IPS-20b (cell line): ENCODE data around the gene CDC42EP3.

Experiments
- H3K27ac ChIP-seq: one replicate; pipeline ENCODE4 v1.5.1; 2013; ENCODE audit warnings: low read length
- H3K27me3 ChIP-seq: 2 replicates; pipeline ENCODE4 v1.6.1; 2013; ENCODE audit warnings: mild to moderate bottlenecking, low read length, inconsistent platforms; ENCODE audit not compliant: insufficient read depth
- H3K36me3 ChIP-seq: 2 replicates; pipeline ENCODE4 v1.6.1; 2013; ENCODE audit warnings: low read depth, mild to moderate bottlenecking, inconsistent platforms, low read length, moderate library complexity; ENCODE audit not compliant: insufficient read depth
- H3K4me1 ChIP-seq: 2 replicates; pipeline ENCODE4 v1.6.1; 2013; ENCODE audit warnings: mild to moderate bottlenecking, control low read depth, inconsistent platforms, low read length, moderate library complexity; ENCODE audit not compliant: insufficient read depth
- H3K4me3 ChIP-seq: 2 replicates; pipeline ENCODE4 v1.5.1; 2013; ENCODE audit warnings: mild to moderate bottlenecking, low read length, inconsistent platforms
- H3K9ac ChIP-seq: 2 replicates; pipeline ENCODE4 v1.6.1; 2013; ENCODE audit warnings: low read depth, mild to moderate bottlenecking, inconsistent platforms, low read length, moderate library complexity
- H3K9me3 ChIP-seq: 2 replicates; pipeline ENCODE4 v1.6.1; 2013; ENCODE audit warnings: mild to moderate bottlenecking, low read depth, low read length, inconsistent platforms; ENCODE audit not compliant: insufficient read depth

The CDC42EP3 gene

DNA sequence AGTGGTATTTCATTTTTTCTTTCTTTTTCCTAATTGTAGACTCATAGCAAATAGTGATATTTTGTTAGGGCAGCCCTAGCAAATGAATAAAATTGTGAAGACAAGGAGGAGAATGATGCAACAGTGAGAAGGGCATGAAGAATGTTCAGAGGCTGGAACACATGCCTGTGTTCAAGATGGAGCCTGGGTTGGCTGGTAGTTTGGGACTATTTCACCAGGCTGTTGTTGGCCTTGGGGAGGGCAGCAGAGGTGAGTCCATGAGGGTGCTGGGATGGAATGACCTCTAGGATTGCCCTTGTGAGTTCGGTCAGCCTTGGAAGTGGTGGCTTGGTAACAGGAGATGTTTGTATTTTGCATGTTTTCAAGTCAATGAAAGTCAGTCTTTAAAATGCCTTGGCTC, 10.1 kb upstream of the CDC42EP3 start:
- H3K4me1 ChIP-seq = peaks cover 8% of the 10 kb centered on the region; the same call in 1 of the 2 replicates
- H3K9me3 ChIP-seq = no peaks in the 10 kb centered on the region
- H3K27ac ChIP-seq = no peak overlapping the region
- H3K36me3 ChIP-seq = no peaks in the 10 kb centered on the region
- H3K27me3 ChIP-seq = no peaks in the 10 kb centered on the region
- no peak overlapping the region for H3K4me3 ChIP-seq
- no peak overlapping the region for H3K9ac ChIP-seq

- Histone ChIP-seq H3K36me3 (no peaks in the 10 kb centered on the region), H3K9me3 (no peaks in the 10 kb centered on the region), H3K4me3 (no peak overlapping the region), H3K4me1 (peaks cover 32% of the 10 kb centered on the region), H3K27ac (no peak overlapping the region), H3K9ac (no peak overlapping the region), H3K27me3 (no peaks in the 10 kb centered on the region)
These were observed 7.7 kb upstream of the CDC42EP3 start for GRCh38 chr2:37679072-37679695.

DNA sequence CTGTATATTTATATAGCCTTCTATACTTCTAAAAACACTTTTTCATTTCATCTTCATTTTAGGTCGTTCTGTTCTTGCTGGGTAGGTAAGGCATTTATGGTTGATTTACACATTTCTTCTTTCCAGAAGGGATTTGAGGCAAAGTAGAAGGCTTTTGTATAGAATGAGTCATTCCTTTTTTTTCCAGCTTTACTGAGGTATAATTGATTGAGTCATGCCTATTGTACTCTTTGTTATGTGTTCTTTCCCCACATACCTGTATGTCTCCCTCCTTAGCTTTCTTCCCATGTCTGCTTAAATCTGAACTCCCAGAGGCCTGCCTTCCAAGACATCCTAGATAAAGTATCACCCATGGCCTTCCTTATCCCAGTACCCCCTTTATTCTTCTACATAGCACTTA, 4.8 kb upstream of the CDC42EP3 start:
- H3K9ac ChIP-seq = peak overlapping the region; percentile 60; the same call in 1 of the 2 replicates
- peak overlapping the region; percentile 29; the same call in 1 of the 2 replicates for H3K4me3 ChIP-seq
- no peak overlapping the region for H3K27ac ChIP-seq
- H3K9me3 ChIP-seq = no peaks in the 10 kb centered on the region
- peaks cover 33% of the 10 kb centered on the region for H3K4me1 ChIP-seq
- H3K36me3 ChIP-seq = no peaks in the 10 kb centered on the region
- H3K27me3 ChIP-seq = no peaks in the 10 kb centered on the region

DNA sequence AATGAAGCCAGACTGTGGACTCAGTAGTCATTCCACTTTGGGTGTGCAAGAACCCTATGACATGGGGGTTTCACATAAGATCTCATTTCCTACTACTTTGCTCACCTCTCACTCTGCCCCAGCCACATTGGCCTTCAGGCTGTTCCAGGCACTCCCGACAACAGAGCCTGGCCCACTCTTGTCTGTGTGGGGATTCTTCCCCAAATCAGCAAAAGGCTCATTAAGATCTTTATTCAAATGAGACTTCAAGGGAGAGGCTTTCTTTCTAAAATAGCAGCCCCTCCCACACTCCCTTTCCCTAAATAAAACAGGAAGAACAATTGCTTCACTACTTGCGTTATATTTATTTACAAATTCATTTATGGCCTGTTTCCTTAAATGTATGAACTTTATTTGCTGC, 3.5 kb upstream of the CDC42EP3 start:
- H3K27ac ChIP-seq = no peak overlapping the region
- H3K4me3 ChIP-seq = no peak overlapping the region
- H3K36me3 ChIP-seq = no peaks in the 10 kb centered on the region
- H3K4me1 ChIP-seq = peaks cover 35% of the 10 kb centered on the region
- peaks cover 6% of the 10 kb centered on the region; the same call in 1 of the 2 replicates for H3K27me3 ChIP-seq
- H3K9me3 ChIP-seq = no peaks in the 10 kb centered on the region
- H3K9ac ChIP-seq = no peak overlapping the region

GRCh38 chr2:37672870-37673184, 1.4 kb upstream of the CDC42EP3 start:
- peak overlapping the region; percentile 73; the same call in 1 of the 2 replicates for H3K9ac ChIP-seq
- H3K9me3 ChIP-seq = no peaks in the 10 kb centered on the region
- H3K4me1 ChIP-seq = peaks cover 48% of the 10 kb centered on the region
- H3K27ac ChIP-seq = no peak overlapping the region
- no peaks in the 10 kb centered on the region for H3K36me3 ChIP-seq
- H3K27me3 ChIP-seq = peaks cover 6% of the 10 kb centered on the region; the same call in 1 of the 2 replicates
- H3K4me3 ChIP-seq = peak overlapping the region; percentile 77

GRCh38 chr2:37672104-37672869, 845 bp upstream of the CDC42EP3 start:
- H3K27ac ChIP-seq = peak overlapping the region; percentile 55
- H3K4me1 ChIP-seq = peaks cover 44% of the 10 kb centered on the region
- H3K9ac ChIP-seq = peak overlapping the region; percentile 73; the same call in 1 of the 2 replicates
- peaks cover 6% of the 10 kb centered on the region; the same call in 1 of the 2 replicates for H3K27me3 ChIP-seq
- H3K4me3 ChIP-seq = peak overlapping the region; percentile 77
- H3K36me3 ChIP-seq = no peaks in the 10 kb centered on the region; the same call in 1 of the 2 replicates
- no peaks in the 10 kb centered on the region for H3K9me3 ChIP-seq

- peak overlapping the region; percentile 77 for H3K4me3 ChIP-seq
- H3K9me3 ChIP-seq = no peaks in the 10 kb centered on the region
- peaks cover 42% of the 10 kb centered on the region for H3K4me1 ChIP-seq
- H3K27me3 ChIP-seq = peaks cover 6% of the 10 kb centered on the region; the same call in 1 of the 2 replicates
- H3K9ac ChIP-seq = peak overlapping the region; percentile 73; the same call in 1 of the 2 replicates
- H3K36me3 ChIP-seq = peaks cover 1% of the 10 kb centered on the region; the same call in 1 of the 2 replicates
- peak overlapping the region; percentile 55 for H3K27ac ChIP-seq
These were observed 318 bp upstream of the CDC42EP3 start for GRCh38 chr2:37671816-37672103.

- peak overlapping the region; percentile 70; the same call in 1 of the 2 replicates for H3K9ac ChIP-seq
- H3K36me3 ChIP-seq = peaks cover 5% of the 10 kb centered on the region; the same call in 1 of the 2 replicates
- peaks cover 30% of the 10 kb centered on the region for H3K4me1 ChIP-seq
- peaks cover 6% of the 10 kb centered on the region; the same call in 1 of the 2 replicates for H3K27me3 ChIP-seq
- H3K9me3 ChIP-seq = no peaks in the 10 kb centered on the region
- no peak overlapping the region for H3K27ac ChIP-seq
- peak overlapping the region; percentile 77 for H3K4me3 ChIP-seq
These were observed 949 bp downstream of the CDC42EP3 start for GRCh38 chr2:37670378-37671008.

- H3K4me1 ChIP-seq = peaks cover 22% of the 10 kb centered on the region
- peak overlapping the region; percentile 70; the same call in 1 of the 2 replicates for H3K9ac ChIP-seq
- peaks cover 6% of the 10 kb centered on the region; the same call in 1 of the 2 replicates for H3K27me3 ChIP-seq
- H3K27ac ChIP-seq = no peak overlapping the region
- H3K9me3 ChIP-seq = no peaks in the 10 kb centered on the region
- H3K4me3 ChIP-seq = peak overlapping the region; percentile 77
- H3K36me3 ChIP-seq = peaks cover 9% of the 10 kb centered on the region; the same call in 1 of the 2 replicates
These were observed 2.0 kb downstream of the CDC42EP3 start for GRCh38 chr2:37669446-37669845.

DNA sequence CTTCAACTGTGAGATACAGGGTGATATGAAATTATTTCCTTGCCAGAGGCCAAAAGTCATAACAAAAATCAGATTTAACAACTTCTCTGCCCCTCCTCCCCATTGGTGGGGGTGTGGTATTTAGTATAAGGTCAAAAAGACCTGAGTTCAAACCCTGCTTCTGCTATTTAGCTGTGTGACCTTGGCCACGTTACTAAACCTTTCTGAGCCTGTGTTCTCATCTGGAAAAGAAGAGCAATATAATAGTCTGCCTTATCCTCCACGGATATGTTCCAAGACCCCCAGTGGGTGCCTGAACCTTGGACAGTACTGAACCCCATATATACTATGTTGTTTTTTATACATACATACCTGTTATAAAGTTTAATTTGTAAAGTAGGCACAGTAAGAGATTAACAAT, 3.7 kb downstream of the CDC42EP3 start:
- Histone ChIP-seq H3K9me3 (no peaks in the 10 kb centered on the region), H3K4me1 (peaks cover 18% of the 10 kb centered on the region), H3K27me3 (peaks cover 6% of the 10 kb centered on the region; the same call in 1 of the 2 replicates), H3K36me3 (peaks cover 12% of the 10 kb centered on the region; the same call in 1 of the 2 replicates), H3K27ac (no peak overlapping the region), H3K4me3 (no peak overlapping the region), H3K9ac (no peak overlapping the region)

DNA sequence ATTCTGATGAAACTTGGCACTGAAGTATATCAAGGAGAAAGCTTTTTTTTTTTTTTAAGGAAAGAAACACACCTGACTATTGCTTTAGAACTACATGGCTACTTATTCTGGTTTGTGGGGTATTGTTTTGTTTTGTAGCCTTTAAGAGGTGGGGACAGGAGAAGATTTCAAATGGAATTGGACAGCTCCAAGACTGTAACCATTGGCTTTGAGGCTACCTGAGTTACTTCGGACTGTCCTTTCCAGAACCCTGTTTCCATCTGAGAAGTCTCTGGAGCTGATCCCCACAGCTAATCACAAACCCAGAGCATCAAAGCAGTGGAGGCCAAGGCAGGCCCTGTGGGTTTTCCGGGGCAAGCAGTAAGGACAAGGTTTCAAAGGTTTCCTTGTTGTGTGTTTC, 4.7 kb downstream of the CDC42EP3 start:
- H3K36me3 ChIP-seq = peaks cover 12% of the 10 kb centered on the region; the same call in 1 of the 2 replicates

More for the DNA sequence above, 4.7 kb downstream of the CDC42EP3 start:
- no peaks in the 10 kb centered on the region for H3K9me3 ChIP-seq
- no peak overlapping the region for H3K9ac ChIP-seq
- no peak overlapping the region for H3K27ac ChIP-seq
- no peak overlapping the region for H3K4me3 ChIP-seq
- peaks cover 6% of the 10 kb centered on the region; the same call in 1 of the 2 replicates for H3K27me3 ChIP-seq
- peaks cover 18% of the 10 kb centered on the region for H3K4me1 ChIP-seq
